Transverse colon (tissue), 4 donors: ENCODE results near the gene SPNS3. TPM values are rescaled to one million over a fixed set of nuclear protein-coding genes. Genes with fewer than 3 reads are reported as not detected.

Experiments used
- DNase-seq: peaks from one replicate; pipeline ENCODE4 v3.0.0-alpha.2; 2019
- H3K27ac ChIP-seq, 4 donors: fragments of 200-600 bp; sonication (generic); 2 replicates each; pipeline ENCODE4 v1.5.1; 2016 to 2018; ENCODE audit warnings: inconsistent platforms in 4 of 4
- H3K27me3 ChIP-seq: fragments of 200-600 bp; sonication (generic); 2 replicates; pipeline ENCODE4 v1.5.1; 2017; ENCODE audit warnings: inconsistent platforms
- H3K36me3 ChIP-seq, 4 donors: fragments of 200-600 bp; sonication (generic); 2 replicates each; pipeline ENCODE4 v1.5.1; 2017 to 2019; ENCODE audit warnings: inconsistent platforms in 4 of 4
- H3K4me1 ChIP-seq, 4 donors: fragments of 200-600 bp; sonication (generic); 2 replicates each; pipeline ENCODE4 v1.5.1; 2017 to 2020; ENCODE audit warnings: inconsistent platforms in 4 of 4
- H3K4me3 ChIP-seq, 4 donors: fragments of 200-600 bp; sonication (generic); 1 replicate in 1 of 4; 2 replicates in 3 of 4; pipeline versions ENCODE4 v1.5.1 to v1.6.1; 2017 to 2019; ENCODE audit warnings: inconsistent platforms in 4 of 4
- H3K9me3 ChIP-seq, 2 donors: fragments of 200-600 bp; sonication (generic); 2 replicates each; pipeline ENCODE4 v1.5.1; 2017 to 2019; ENCODE audit warnings: inconsistent platforms in 2 of 2
- EP300 ChIP-seq: sonication (generic); formaldehyde crosslinking; IDR thresholded peaks from one replicate; pipeline ENCODE4 v1.6.1; 2017; ENCODE audit warnings: antibody characterized with exemption, low read depth
- POLR2A ChIP-seq: fragments of 450-650 bp; IDR thresholded peaks from one replicate; pipeline ENCODE4 v1.6.1; 2016; ENCODE audit warnings: antibody characterized with exemption, mild to moderate bottlenecking, moderate library complexity
- POLR2AphosphoS5 ChIP-seq, 3 donors: sonication (generic); formaldehyde crosslinking; IDR thresholded peaks; one replicate each; pipeline ENCODE4 v1.6.1; 2016; ENCODE audit warnings: antibody characterized with exemption in 3 of 3
- WGBS, 2 donors: methylation state at CpG; one replicate each; pipeline ENCODE4 v1.1.5; 2018; ENCODE audit warnings: low coverage in 1 of 2; 5-methylcytosine and 5-hydroxymethylcytosine counted together
- in situ Hi-C, 4 donors: fragments of 200-750 bp; cut with MboI; loops; one replicate each; pipeline versions ENCODE4 v1.15.0 to v1.15.1; 2017; ENCODE audit warnings: low sequenced_read_pairs in 3 of 4, low pct_ligation_motif_present in 1 of 4, low pct_unique_long_range_greater_than_20kb in 1 of 4
- intact Hi-C: fragments of 100-400 bp; cut with DNase I; formaldehyde crosslinking; loops from one replicate; pipeline ENCODE4 v1.15.1; 2023; ENCODE audit warnings: low total_unique reads
- total RNA-seq, 4 donors: library from RNA; depleted of rRNA; stranded (reverse); fragments of >200 nt; gene quantifications; one replicate each; pipeline ENCODE4 v1.1.0, GENCODE V29; 2016
- TF ChIP-seq, protein P1 (sequence below), 5 experiments: fragments of 200-600 bp in 3 of 5; fragments of 450-650 bp in 2 of 5; sonication (generic) in 3 of 5; IDR thresholded peaks; 1 replicate in 2 of 5; 2 replicates in 3 of 5; pipeline ENCODE4 v1.5.1; 2016 to 2017; ENCODE audit warnings: antibody characterized with exemption in 5 of 5, inconsistent platforms in 3 of 5, mild to moderate bottlenecking in 2 of 5, moderate library complexity in 1 of 5

The SPNS3 gene
- total RNA-seq, 4 donors from 2014 or later = not detected

DNA sequence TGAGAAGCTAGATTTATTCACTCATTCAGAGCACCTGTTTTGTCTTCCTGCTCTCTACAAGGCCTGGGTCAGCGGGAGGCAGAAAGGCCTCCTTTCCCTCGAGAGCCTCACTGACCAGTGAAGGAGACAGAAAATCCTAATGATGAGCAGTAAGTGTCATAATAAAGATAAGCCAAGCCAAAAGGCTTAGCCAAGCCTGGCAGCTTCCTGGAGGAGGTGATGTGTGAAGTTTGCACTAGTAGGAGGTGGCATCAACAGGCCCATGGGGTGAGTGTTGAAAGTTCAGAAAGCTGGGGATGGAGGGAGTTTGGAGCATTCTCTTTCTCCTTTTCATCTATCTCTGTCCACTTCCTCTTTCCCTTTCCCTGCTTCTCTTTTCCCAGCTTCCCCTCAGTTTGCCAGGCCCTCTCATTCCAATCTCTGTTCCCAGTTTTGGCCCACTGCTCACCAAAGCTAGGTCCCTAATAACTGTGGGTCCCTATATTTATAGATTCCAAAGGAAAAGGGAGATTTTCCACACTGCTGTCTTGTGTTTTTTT, 16.5 kb upstream of the SPNS3 start:
- Histone ChIP-seq H3K27ac (no peak overlapping the region), H3K9me3 (no peaks in the 10 kb centered on the region), H3K36me3 (no peaks in the 10 kb centered on the region), H3K4me1 (peaks cover 0 to 9% (median 2%) of the 10 kb centered on the region in 4 donors), H3K27me3 (no peaks in the 10 kb centered on the region), H3K4me3 (no peak overlapping the region)
- intact Hi-C loops (no loop called here), in situ Hi-C loops (loop anchor here (5.0 to 10.0 kb wide), 5 partner anchors 192 to 212 kb away; no protein-coding TSS in a partner anchor)
- no peak for DNase-seq
- no peak for TF ChIP-seq POLR2A
- TF ChIP-seq, protein P1, sequence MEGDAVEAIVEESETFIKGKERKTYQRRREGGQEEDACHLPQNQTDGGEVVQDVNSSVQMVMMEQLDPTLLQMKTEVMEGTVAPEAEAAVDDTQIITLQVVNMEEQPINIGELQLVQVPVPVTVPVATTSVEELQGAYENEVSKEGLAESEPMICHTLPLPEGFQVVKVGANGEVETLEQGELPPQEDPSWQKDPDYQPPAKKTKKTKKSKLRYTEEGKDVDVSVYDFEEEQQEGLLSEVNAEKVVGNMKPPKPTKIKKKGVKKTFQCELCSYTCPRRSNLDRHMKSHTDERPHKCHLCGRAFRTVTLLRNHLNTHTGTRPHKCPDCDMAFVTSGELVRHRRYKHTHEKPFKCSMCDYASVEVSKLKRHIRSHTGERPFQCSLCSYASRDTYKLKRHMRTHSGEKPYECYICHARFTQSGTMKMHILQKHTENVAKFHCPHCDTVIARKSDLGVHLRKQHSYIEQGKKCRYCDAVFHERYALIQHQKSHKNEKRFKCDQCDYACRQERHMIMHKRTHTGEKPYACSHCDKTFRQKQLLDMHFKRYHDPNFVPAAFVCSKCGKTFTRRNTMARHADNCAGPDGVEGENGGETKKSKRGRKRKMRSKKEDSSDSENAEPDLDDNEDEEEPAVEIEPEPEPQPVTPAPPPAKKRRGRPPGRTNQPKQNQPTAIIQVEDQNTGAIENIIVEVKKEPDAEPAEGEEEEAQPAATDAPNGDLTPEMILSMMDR (IDR thresholded peaks at IDR 0.05) = no peak
- no peak for TF ChIP-seq POLR2AphosphoS5 (IDR thresholded peaks at IDR 0.05)
- no peak for TF ChIP-seq EP300
- WGBS, 2 donors = 75% methylated on average over 2 of the region's 2 CpGs; no CpG with 5 or more reads in 1 of the 2 donors

DNA sequence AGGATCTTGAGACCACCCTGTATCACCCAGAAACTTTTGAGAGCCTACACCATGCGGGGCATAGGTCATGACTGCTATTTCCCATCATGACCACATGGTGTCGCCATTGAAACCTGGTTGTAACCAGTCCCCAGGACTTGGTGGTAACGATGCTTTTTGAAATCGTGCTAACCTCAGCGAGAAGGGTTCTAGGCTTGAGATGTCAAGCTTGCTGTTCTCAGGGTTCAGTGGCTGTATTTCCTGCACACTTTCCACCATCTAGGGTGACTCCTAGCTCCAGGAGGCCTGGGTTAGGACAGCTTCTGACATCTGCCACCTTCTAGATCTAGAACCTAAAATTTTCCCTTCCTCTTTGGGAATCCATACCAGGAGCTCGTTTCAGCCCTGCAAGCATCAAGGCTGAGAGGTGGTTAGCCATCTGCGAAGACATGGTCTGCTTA, 13.0 kb upstream of the SPNS3 start:
- TF ChIP-seq POLR2A (no peak), POLR2AphosphoS5 (IDR thresholded peaks at IDR 0.05) (no peak), EP300 (no peak)
- TF ChIP-seq, protein P1 (IDR thresholded peaks at IDR 0.05) = peak; percentile 78 to 88 (median 85)
- Histone ChIP-seq H3K4me3 (no peak overlapping the region), H3K27ac (no peak overlapping the region), H3K4me1 (peaks cover 0 to 5% (median 2%) of the 10 kb centered on the region in 4 donors), H3K27me3 (no peaks in the 10 kb centered on the region), H3K36me3 (no peaks in the 10 kb centered on the region), H3K9me3 (no peaks in the 10 kb centered on the region)
- in situ Hi-C loops (loop anchor here in 1 of 4 donors (10.0 kb wide), 1 partner anchor 204 kb away; no protein-coding TSS in a partner anchor), intact Hi-C loops (no loop called here)
- peak; percentile 66 for DNase-seq
- WGBS, 2 donors = 0 to 2% methylated on average over 2 to 7 of the region's 7 CpGs

DNA sequence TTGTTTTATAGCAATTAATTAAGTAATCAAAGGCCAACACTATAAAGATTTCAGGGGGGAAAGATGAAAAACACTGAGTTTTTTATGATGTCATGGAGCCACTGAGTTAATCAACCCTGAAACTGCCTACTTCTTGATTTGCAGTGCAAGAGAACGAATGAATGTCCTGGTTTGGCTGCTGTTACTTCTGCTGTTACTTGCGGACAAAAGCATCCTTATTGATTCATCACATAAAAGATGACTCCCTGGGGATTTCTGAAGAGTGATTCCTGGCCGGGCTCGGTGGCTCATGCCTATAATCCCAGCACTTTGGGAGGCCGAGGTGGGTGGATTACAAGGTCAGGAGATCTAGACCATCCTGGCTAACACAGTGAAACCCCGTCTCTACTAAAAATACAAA, 10.9 kb upstream of the SPNS3 start:
- Histone ChIP-seq H3K4me3 (no peak overlapping the region), H3K9me3 (no peaks in the 10 kb centered on the region), H3K4me1 (peaks cover 0 to 5% (median 2%) of the 10 kb centered on the region in 4 donors), H3K36me3 (no peaks in the 10 kb centered on the region), H3K27ac (no peak overlapping the region), H3K27me3 (no peaks in the 10 kb centered on the region)
- in situ Hi-C loops = loop anchor here in 1 of 4 donors (10.0 kb wide), 1 partner anchor 202 kb away; no protein-coding TSS in a partner anchor
- intact Hi-C loops = no loop called here
- 60% methylated on average over 5 of the region's 6 CpGs; no CpG with 5 or more reads in 1 of the 2 donors for WGBS, 2 donors
- DNase-seq = no peak
- TF ChIP-seq, protein P1 (IDR thresholded peaks at IDR 0.05) = no peak
- TF ChIP-seq POLR2A = no peak
- no peak for TF ChIP-seq EP300
- TF ChIP-seq POLR2AphosphoS5 (IDR thresholded peaks at IDR 0.05) = no peak

DNA sequence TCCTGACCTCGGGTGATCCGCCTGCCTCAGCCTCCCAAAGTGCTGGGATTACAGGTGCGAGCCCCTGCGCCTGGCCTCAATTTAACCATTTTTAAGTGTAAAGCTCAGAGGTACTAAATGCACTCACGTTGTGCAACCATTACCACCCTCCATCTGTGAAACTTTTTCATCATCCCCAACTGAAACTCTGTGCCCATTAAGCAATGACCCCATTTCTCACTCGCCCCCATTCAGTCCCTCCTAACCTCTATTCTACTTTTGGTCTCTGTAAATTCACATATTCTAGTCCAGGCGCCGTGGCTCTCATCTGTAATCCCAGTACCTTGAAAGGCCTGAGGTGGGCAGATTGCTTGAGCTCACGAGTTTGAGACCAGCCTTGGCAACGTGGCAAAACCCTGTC, 8.3 kb upstream of the SPNS3 start:
- Histone ChIP-seq H3K4me1 (peaks cover 0 to 5% (median 2%) of the 10 kb centered on the region in 4 donors), H3K27ac (no peak overlapping the region), H3K9me3 (no peaks in the 10 kb centered on the region), H3K4me3 (no peak overlapping the region), H3K27me3 (no peaks in the 10 kb centered on the region), H3K36me3 (no peaks in the 10 kb centered on the region)
- WGBS, 2 donors = 67 to 87% methylated on average over 7 to 10 of the region's 10 CpGs
- intact Hi-C loops (no loop called here), in situ Hi-C loops (loop anchor here in 3 of 4 donors (10.0 to 25.0 kb wide), 3 partner anchors 187 to 212 kb away; partner anchors contain the start of gene ALOX15 (in 1 of the 3))
- no peak for TF ChIP-seq POLR2AphosphoS5 (IDR thresholded peaks at IDR 0.05)
- no peak for TF ChIP-seq EP300
- TF ChIP-seq POLR2A = no peak
- TF ChIP-seq, protein P1 (IDR thresholded peaks at IDR 0.05) = no peak
- no peak for DNase-seq
